ENCODE results near the gene ARSG.
"Not testable (repeated sequence)": the region's sequence is repeated elsewhere in the genome, so short reads cannot be mapped to it uniquely, and the experiment has no call there.

The ARSG gene

DNA sequence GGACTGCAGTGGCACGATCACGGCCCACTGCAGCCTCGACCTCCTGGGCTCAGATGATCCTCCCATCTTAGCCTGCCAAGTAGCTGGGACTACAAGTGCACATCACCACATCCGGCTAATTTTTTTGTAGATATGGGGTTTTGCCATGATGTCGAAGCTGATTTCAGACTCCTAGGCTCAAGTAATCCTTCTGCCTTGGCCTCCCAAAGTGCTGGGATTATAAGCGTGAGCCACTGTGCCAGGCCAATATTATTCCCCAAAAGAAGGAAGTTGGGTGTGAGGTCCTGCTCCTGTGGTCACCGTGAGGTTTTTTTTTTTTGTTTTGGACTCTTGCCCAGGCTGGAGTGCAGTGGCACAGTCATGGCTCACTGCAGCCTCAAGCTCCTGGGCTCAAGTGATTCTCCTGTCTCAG, 41.9 kb upstream of the ARSG start:
- H3K36me3 ChIP-seq, result peaks cover 26% of the 10 kb centered on the region
- no peaks in the 10 kb centered on the region for H3K9me3 ChIP-seq (ENCODE audit: severe bottlenecking)
- TF ChIP-seq, protein P1, sequence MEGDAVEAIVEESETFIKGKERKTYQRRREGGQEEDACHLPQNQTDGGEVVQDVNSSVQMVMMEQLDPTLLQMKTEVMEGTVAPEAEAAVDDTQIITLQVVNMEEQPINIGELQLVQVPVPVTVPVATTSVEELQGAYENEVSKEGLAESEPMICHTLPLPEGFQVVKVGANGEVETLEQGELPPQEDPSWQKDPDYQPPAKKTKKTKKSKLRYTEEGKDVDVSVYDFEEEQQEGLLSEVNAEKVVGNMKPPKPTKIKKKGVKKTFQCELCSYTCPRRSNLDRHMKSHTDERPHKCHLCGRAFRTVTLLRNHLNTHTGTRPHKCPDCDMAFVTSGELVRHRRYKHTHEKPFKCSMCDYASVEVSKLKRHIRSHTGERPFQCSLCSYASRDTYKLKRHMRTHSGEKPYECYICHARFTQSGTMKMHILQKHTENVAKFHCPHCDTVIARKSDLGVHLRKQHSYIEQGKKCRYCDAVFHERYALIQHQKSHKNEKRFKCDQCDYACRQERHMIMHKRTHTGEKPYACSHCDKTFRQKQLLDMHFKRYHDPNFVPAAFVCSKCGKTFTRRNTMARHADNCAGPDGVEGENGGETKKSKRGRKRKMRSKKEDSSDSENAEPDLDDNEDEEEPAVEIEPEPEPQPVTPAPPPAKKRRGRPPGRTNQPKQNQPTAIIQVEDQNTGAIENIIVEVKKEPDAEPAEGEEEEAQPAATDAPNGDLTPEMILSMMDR (IDR thresholded peaks at IDR 0.05; ENCODE audit: low read depth, low read length), result no peak
- no peak overlapping the region for H3K27ac ChIP-seq
- H3K4me3 ChIP-seq (ENCODE audit: low read depth, low read length), result no peak overlapping the region
- H3K27me3 ChIP-seq (ENCODE audit: insufficient read depth, low read depth, severe bottlenecking), result no peaks in the 10 kb centered on the region
- no peak for DNase-seq

DNA sequence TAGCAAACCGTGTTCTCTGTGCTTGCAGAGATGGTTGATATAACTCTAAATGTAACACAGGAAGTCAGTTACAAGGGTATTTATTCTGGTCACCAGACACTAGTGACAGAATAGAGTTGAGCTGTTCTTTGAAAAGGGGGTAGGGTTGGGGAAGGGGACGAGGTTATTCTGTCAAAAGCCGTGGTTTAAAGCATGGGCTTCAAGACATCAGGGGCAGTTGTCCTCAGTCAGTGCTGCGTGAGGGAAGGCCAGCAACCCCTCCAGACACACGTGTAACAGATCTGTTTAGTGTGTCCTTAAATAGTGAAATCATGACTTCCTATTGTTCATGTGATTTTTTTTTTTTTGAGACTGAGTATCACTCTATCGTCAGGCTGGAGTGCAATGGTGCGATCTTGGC, 37.9 kb upstream of the ARSG start:
- peaks cover 49% of the 10 kb centered on the region for H3K36me3 ChIP-seq
- not testable (repeated sequence) for H3K4me3 ChIP-seq (ENCODE audit: low read depth, low read length); H3K27me3 ChIP-seq (ENCODE audit: insufficient read depth, low read depth, severe bottlenecking); DNase-seq; H3K27ac ChIP-seq; H3K9me3 ChIP-seq (ENCODE audit: severe bottlenecking)

- Histone ChIP-seq H3K27ac (no peak overlapping the region), H3K4me3 (ENCODE audit: low read depth, low read length) (no peak overlapping the region), H3K36me3 (peaks cover 49% of the 10 kb centered on the region), H3K27me3 (ENCODE audit: insufficient read depth, low read depth, severe bottlenecking) (no peaks in the 10 kb centered on the region), H3K9me3 (ENCODE audit: severe bottlenecking) (no peaks in the 10 kb centered on the region)
- TF ChIP-seq, protein P1 (IDR thresholded peaks at IDR 0.05; ENCODE audit: low read depth, low read length), result no peak
- no peak for DNase-seq
Observed at GRCh38 chr17:68255151-68255550, 36.1 kb upstream of the ARSG start.

DNA sequence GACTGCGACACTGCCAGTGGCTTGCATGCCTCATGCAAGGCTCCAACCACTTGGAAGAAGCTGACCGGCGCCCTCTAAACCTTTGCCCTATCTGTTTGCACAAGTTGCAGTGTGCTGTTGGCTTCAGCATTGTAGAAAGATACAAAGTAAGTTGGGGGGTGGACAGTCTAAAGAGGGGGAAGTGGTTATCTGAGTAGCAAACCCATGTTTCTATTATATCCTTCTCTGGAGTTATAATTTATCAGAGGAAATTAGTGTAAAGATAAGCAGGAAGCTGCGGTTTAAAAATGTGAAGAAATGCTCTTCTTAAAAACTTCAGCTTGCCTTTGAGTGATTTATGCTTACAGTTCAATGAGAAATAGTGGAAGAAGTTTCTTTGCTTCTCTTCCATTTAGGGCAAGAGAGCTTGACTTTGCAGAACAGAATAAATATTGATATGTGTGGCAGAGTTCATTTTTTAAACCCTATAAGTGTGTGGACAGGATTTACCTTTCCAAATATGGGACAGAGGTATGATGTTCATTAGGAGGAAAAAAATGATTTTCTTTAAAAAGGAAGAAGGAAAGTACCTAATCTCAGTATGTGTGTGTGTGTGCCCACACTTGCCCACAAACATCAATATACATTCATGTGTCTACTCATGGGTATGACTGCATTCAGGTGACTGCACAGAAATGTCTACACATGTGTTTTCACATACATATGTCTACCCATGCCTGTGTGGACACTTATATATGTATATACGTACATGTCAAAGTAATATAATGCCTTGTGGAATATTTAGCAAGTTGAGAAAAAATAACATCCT, 35.4 kb upstream of the ARSG start:
- no peak for DNase-seq
- TF ChIP-seq, protein P1 (IDR thresholded peaks at IDR 0.05; ENCODE audit: low read depth, low read length), result no peak
- no peak overlapping the region for H3K27ac ChIP-seq
- H3K9me3 ChIP-seq (ENCODE audit: severe bottlenecking), result no peaks in the 10 kb centered on the region
- peaks cover 42% of the 10 kb centered on the region for H3K36me3 ChIP-seq
- H3K4me3 ChIP-seq (ENCODE audit: low read depth, low read length), result no peak overlapping the region
- no peaks in the 10 kb centered on the region for H3K27me3 ChIP-seq (ENCODE audit: insufficient read depth, low read depth, severe bottlenecking)

- not testable (repeated sequence) for H3K9me3 ChIP-seq (ENCODE audit: severe bottlenecking); H3K27ac ChIP-seq; DNase-seq; H3K4me3 ChIP-seq (ENCODE audit: low read depth, low read length); H3K27me3 ChIP-seq (ENCODE audit: insufficient read depth, low read depth, severe bottlenecking)
- peaks cover 41% of the 10 kb centered on the region for H3K36me3 ChIP-seq
Observed at GRCh38 chr17:68256701-68257100, 34.6 kb upstream of the ARSG start.

DNA sequence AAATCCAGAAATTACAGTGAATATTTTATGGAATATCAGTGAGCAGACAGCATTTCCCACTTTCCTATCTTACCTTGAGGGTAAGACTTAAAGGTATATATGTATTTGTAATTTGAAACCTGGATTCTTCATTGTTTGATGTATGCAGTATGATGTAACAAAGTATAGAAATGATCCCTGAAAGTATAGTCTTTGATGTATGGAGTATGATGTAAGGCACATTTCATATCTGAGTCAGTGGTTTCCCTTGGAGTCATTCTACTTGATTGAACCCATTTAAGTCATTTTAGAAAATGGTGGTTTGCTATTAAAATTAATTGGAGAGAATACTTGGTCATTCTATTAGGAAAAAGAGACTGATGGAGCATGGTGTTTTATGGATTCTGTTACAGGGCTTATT, 33.4 kb upstream of the ARSG start:
- Histone ChIP-seq H3K27ac (no peak overlapping the region; the same call in 1 of the 2 replicates), H3K36me3 (peaks cover 33% of the 10 kb centered on the region), H3K27me3 (ENCODE audit: insufficient read depth, low read depth, severe bottlenecking) (no peaks in the 10 kb centered on the region), H3K4me3 (ENCODE audit: low read depth, low read length) (no peak overlapping the region), H3K9me3 (ENCODE audit: severe bottlenecking) (no peaks in the 10 kb centered on the region)
- no peak for DNase-seq
- TF ChIP-seq, protein P1 (IDR thresholded peaks at IDR 0.05; ENCODE audit: low read depth, low read length), result no peak

GRCh38 chr17:68258890-68259647, 32.2 kb upstream of the ARSG start:
- not testable (repeated sequence) for H3K9me3 ChIP-seq (ENCODE audit: severe bottlenecking); H3K27me3 ChIP-seq (ENCODE audit: insufficient read depth, low read depth, severe bottlenecking)
- Histone ChIP-seq H3K4me3 (ENCODE audit: low read depth, low read length) (peak overlapping the region; percentile 19), H3K36me3 (peaks cover 26% of the 10 kb centered on the region), H3K27ac (peak overlapping the region; percentile 73)
- DNase-seq, result peak; percentile 82

- not testable (repeated sequence) for H3K4me3 ChIP-seq (ENCODE audit: low read depth, low read length); H3K27me3 ChIP-seq (ENCODE audit: insufficient read depth, low read depth, severe bottlenecking); H3K9me3 ChIP-seq (ENCODE audit: severe bottlenecking); DNase-seq
- Histone ChIP-seq H3K27ac (peak overlapping the region; percentile 73), H3K36me3 (peaks cover 20% of the 10 kb centered on the region)
Observed at GRCh38 chr17:68259648-68259951, 31.7 kb upstream of the ARSG start.
